H9 (cell line): ENCODE data around the gene DUSP2. TPM values are rescaled to one million over a fixed set of nuclear protein-coding genes. Genes with fewer than 3 reads are reported as not detected.

Experiments used
- DNase-seq: peaks from one replicate; pipeline ENCODE4 v3.0.0-alpha.2; 2017
- H2AFZ ChIP-seq: one replicate; pipeline ENCODE4 v1.6.1; 2013; ENCODE audit warnings: mild to moderate bottlenecking, low read length, control low read depth, moderate library complexity
- H2AK5ac ChIP-seq: 2 replicates; pipeline ENCODE4 v1.6.1; 2013; ENCODE audit warnings: low read length, control low read depth, mixed read lengths; ENCODE audit not compliant: insufficient read length
- H2BK120ac ChIP-seq: one replicate; pipeline ENCODE4 v1.6.1; 2013; ENCODE audit warnings: low read depth, mild to moderate bottlenecking, low read length, control low read depth, inconsistent platforms; ENCODE audit not compliant: poor library complexity, severe bottlenecking
- H2BK12ac ChIP-seq: 2 replicates; pipeline ENCODE4 v1.6.1; 2013; ENCODE audit warnings: low read length, control low read depth, mixed read lengths, low read depth; ENCODE audit not compliant: insufficient read length
- H2BK15ac ChIP-seq: 2 replicates; pipeline ENCODE4 v1.6.1; 2013; ENCODE audit warnings: low read depth, low read length, control low read depth
- H2BK20ac ChIP-seq: one replicate; pipeline ENCODE4 v1.6.1; 2013; ENCODE audit warnings: low read depth, mild to moderate bottlenecking, low read length, control low read depth, inconsistent platforms; ENCODE audit not compliant: poor library complexity, severe bottlenecking
- H2BK5ac ChIP-seq: 2 replicates; pipeline ENCODE4 v1.6.1; 2013; ENCODE audit warnings: low read length, control low read depth, mixed read lengths; ENCODE audit not compliant: insufficient read length
- H3K14ac ChIP-seq: 2 replicates; pipeline ENCODE4 v1.6.1; 2013; ENCODE audit warnings: low read length, control low read depth; ENCODE audit not compliant: insufficient read depth
- H3K18ac ChIP-seq: 2 replicates; pipeline ENCODE4 v1.6.1; 2013; ENCODE audit warnings: low read depth, mild to moderate bottlenecking, mixed read lengths, low read length, control low read depth; ENCODE audit not compliant: insufficient read length
- H3K23ac ChIP-seq: 2 replicates; pipeline ENCODE4 v1.6.1; 2013; ENCODE audit warnings: low read length, control low read depth, mixed read lengths, low read depth; ENCODE audit not compliant: insufficient read length
- H3K23me2 ChIP-seq: 2 replicates; pipeline ENCODE4 v1.6.1; 2013; ENCODE audit warnings: low read depth, mild to moderate bottlenecking, mixed read lengths, low read length, control low read depth; ENCODE audit not compliant: insufficient read length, poor library complexity, severe bottlenecking
- H3K27ac ChIP-seq: 2 replicates; pipeline ENCODE4 v1.5.1; 2013; ENCODE audit warnings: low read length, control low read depth, mixed read lengths, low read depth; ENCODE audit not compliant: insufficient read length
- H3K27me3 ChIP-seq: 2 replicates; pipeline ENCODE4 v1.6.1; 2013; ENCODE audit warnings: low read length, control low read depth, inconsistent platforms; ENCODE audit not compliant: insufficient read depth
- H3K4ac ChIP-seq: 2 replicates; pipeline ENCODE4 v1.6.1; 2013; ENCODE audit warnings: low read depth, mild to moderate bottlenecking, control low read depth, inconsistent platforms, low read length, moderate library complexity
- H3K4me1 ChIP-seq: 2 replicates; pipeline ENCODE4 v1.6.1; 2013; ENCODE audit warnings: low read length, control low read depth, inconsistent platforms; ENCODE audit not compliant: insufficient read depth
- H3K4me2 ChIP-seq: 2 replicates; pipeline ENCODE4 v1.6.1; 2013; ENCODE audit warnings: low read length, control low read depth, mixed read lengths; ENCODE audit not compliant: insufficient read length, insufficient read depth
- H3K56ac ChIP-seq: 2 replicates; pipeline ENCODE4 v1.6.1; 2013; ENCODE audit warnings: low read depth, mild to moderate bottlenecking, mixed read lengths, low read length, control low read depth; ENCODE audit not compliant: insufficient read length
- H3K79me1 ChIP-seq: 2 replicates; pipeline ENCODE4 v1.6.1; 2013; ENCODE audit warnings: low read depth, mild to moderate bottlenecking, moderate library complexity, low read length, control low read depth, inconsistent platforms; ENCODE audit not compliant: insufficient read depth, poor library complexity, severe bottlenecking
- H3K79me2 ChIP-seq: 2 replicates; pipeline ENCODE4 v1.6.1; 2013; ENCODE audit warnings: low read length, control low read depth, inconsistent platforms; ENCODE audit not compliant: insufficient read depth
- H3K9ac ChIP-seq: 2 replicates; pipeline ENCODE4 v1.6.1; 2013; ENCODE audit warnings: low read length, control low read depth, mixed read lengths; ENCODE audit not compliant: insufficient read length; ENCODE audit errors: extremely low read depth
- H3K9me3 ChIP-seq: one replicate; pipeline ENCODE4 v1.6.1; 2013; ENCODE audit warnings: low read depth, low read length, inconsistent platforms; ENCODE audit not compliant: control insufficient read depth
- H3T11ph ChIP-seq: one replicate; pipeline ENCODE4 v1.6.1; 2013; ENCODE audit warnings: mild to moderate bottlenecking, low read length, control low read depth, inconsistent platforms
- H4K20me1 ChIP-seq: one replicate; pipeline ENCODE4 v1.6.1; 2013; ENCODE audit not compliant: control insufficient read depth, insufficient read length, insufficient read depth
- H4K5ac ChIP-seq: 2 replicates; pipeline ENCODE4 v1.6.1; 2013; ENCODE audit warnings: low read depth, mild to moderate bottlenecking, mixed read lengths, low read length, control low read depth; ENCODE audit not compliant: insufficient read length
- H4K8ac ChIP-seq: replicated peaks from 2 replicates; pipeline ENCODE4 v1.6.1; 2013; ENCODE audit warnings: low read length, control low read depth, mixed read lengths, low read depth; ENCODE audit not compliant: insufficient read length
- H4K91ac ChIP-seq: 2 replicates; pipeline ENCODE4 v1.6.1; 2013; ENCODE audit warnings: low read depth, mild to moderate bottlenecking, moderate library complexity, mixed read lengths, low read length, control low read depth; ENCODE audit not compliant: insufficient read length
- H3K27ac Mint-ChIP-seq, 3 experiments: 2 replicates in 2 of 3; 3 replicates in 1 of 3; pipeline ENCODE4 v1.8.0; 2020 to 2021; ENCODE audit warnings: mixed read lengths in 3 of 3, mild to moderate bottlenecking in 1 of 3, moderate library complexity in 1 of 3
- H3K27me3 Mint-ChIP-seq: 2 replicates; pipeline ENCODE4 v1.8.0; 2021; ENCODE audit warnings: low read depth, mild to moderate bottlenecking, moderate library complexity, mixed read lengths
- H3K36me3 Mint-ChIP-seq, 3 experiments: 2 replicates in 2 of 3; 3 replicates in 1 of 3; pipeline ENCODE4 v1.8.0; 2020 to 2021; ENCODE audit warnings: low read depth in 3 of 3, mixed read lengths in 3 of 3; ENCODE audit not compliant: insufficient read depth in 1 of 3
- H3K4me1 Mint-ChIP-seq, 2 experiments: 2 replicates each; pipeline ENCODE4 v1.8.0; 2020; ENCODE audit warnings: mixed read lengths in 2 of 2
- H3K4me3 Mint-ChIP-seq, 2 experiments: 2 replicates in 1 of 2; 3 replicates in 1 of 2; pipeline ENCODE4 v1.8.0; 2020 to 2021; ENCODE audit warnings: mild to moderate bottlenecking in 2 of 2, mixed read lengths in 2 of 2, moderate library complexity in 1 of 2
- H3K9me3 Mint-ChIP-seq, 2 experiments: 2 replicates in 1 of 2; 3 replicates in 1 of 2; pipeline ENCODE4 v1.8.0; 2020; ENCODE audit warnings: mild to moderate bottlenecking in 2 of 2, mixed read lengths in 2 of 2, moderate library complexity in 1 of 2
- WGBS: extraction: QIAGEN DNeasy Blood & Tissue Kit; methylation state at CpG from one replicate; pipeline ENCODE4 v1.1.7; 2013; ENCODE audit warnings: missing lambda C conversion rate, low lambda C conversion rate, mixed read lengths; ENCODE audit not compliant: insufficient read length; ENCODE audit errors: extremely low coverage; 5-methylcytosine and 5-hydroxymethylcytosine counted together
- total RNA-seq: library from RNA; stranded (reverse); gene quantifications from 2 replicates; pipeline ENCODE4 v1.2.1, GENCODE V29; 2021
- TF ChIP-seq, protein P1 (sequence below): fragments of 200-600 bp; sonication (generic); conservative IDR thresholded peaks from 3 replicates; pipeline ENCODE4 v1.8.0; 2021; ENCODE audit warnings: antibody characterized with exemption, mild to moderate bottlenecking

Gene DUSP2
- total RNA-seq, 1 experiment from 2014 or later = 14.9 TPM

DNA sequence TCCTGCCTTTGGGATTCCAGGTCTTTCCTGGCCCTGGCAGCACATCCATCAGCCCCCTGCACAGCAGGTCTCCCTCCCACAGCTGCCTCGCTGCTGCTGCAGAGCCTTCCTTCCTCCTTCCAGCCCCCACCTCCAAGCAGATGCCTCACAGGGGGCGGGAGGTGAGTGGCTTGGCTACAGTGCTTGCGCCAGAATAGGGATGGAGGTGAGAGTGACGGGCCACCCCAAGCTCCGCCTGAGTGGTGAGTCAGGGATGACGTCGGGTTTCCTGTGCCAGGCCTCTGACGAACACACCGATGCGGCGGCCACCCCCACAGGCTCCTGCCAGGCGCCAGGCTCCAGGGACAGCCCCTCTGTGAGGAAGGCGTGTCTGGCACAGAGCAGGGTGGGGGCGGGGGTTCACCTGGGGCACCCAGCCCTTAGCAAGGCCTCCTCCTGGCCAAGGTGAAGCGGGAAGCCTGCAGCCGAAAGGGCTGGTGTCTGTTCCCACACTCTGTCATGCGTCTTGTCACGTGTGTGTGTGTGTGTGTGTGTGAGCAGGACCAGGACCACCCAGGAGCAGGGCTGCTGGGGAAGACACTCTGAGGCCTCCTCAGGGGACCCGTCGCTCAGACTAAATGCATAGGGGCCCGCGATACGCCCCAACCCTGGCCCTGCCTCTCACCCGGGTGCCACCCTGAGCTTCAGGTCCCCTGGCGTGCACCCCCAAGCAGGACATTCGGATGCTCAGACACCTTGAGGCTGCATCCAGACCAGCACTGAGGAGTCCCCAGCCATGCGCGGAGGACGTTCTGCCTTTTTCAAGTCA lies 3.4 kb upstream of the DUSP2 start:
- no peak overlapping the region for H2BK15ac ChIP-seq
- H3T11ph ChIP-seq = no peak overlapping the region
- H4K8ac ChIP-seq = no peak overlapping the region
- Mint-ChIP-seq H3K4me3 (peak overlapping the region; percentile 32 to 36; a peak in 2 of 5 replicates), H3K36me3 (peaks cover 0 to 10% (median 3%) of the 10 kb centered on the region in 3 experiments; a peak in 3 of 7 replicates), H3K27me3 (peaks cover 36% of the 10 kb centered on the region), H3K27ac (peak overlapping the region in 2 of 3 experiments; percentile 61 to 62; a peak in 3 of 7 replicates), H3K9me3 (0 out of 5 replicates have a peak, but pooled peaks cover 0 to 3% of the 10 kb centered on the region in 2 experiments), H3K4me1 (peaks cover 34 to 63% of the 10 kb centered on the region in 2 experiments)
- H3K27me3 ChIP-seq = no peaks in the 10 kb centered on the region; the same call in 1 of the 2 replicates
- H3K4ac ChIP-seq = no peak overlapping the region
- H3K79me1 ChIP-seq = no peaks in the 10 kb centered on the region
- H3K4me1 ChIP-seq = no peaks in the 10 kb centered on the region; the same call in 1 of the 2 replicates
- H2BK120ac ChIP-seq = no peak overlapping the region
- WGBS = no CpG with 5 or more reads among the region's 29 CpGs
- no peak overlapping the region for H2BK20ac ChIP-seq
- H2AFZ ChIP-seq = no peak overlapping the region
- H3K23me2 ChIP-seq = peaks cover 6% of the 10 kb centered on the region
- H3K79me2 ChIP-seq = no peaks in the 10 kb centered on the region
- no peak overlapping the region for H3K9ac ChIP-seq
- no peak overlapping the region for H4K5ac ChIP-seq
- H3K56ac ChIP-seq = no peak overlapping the region
- no peak overlapping the region for H3K27ac ChIP-seq
- H4K91ac ChIP-seq = no peak overlapping the region
- H2BK12ac ChIP-seq = no peak overlapping the region
- TF ChIP-seq, protein P1, sequence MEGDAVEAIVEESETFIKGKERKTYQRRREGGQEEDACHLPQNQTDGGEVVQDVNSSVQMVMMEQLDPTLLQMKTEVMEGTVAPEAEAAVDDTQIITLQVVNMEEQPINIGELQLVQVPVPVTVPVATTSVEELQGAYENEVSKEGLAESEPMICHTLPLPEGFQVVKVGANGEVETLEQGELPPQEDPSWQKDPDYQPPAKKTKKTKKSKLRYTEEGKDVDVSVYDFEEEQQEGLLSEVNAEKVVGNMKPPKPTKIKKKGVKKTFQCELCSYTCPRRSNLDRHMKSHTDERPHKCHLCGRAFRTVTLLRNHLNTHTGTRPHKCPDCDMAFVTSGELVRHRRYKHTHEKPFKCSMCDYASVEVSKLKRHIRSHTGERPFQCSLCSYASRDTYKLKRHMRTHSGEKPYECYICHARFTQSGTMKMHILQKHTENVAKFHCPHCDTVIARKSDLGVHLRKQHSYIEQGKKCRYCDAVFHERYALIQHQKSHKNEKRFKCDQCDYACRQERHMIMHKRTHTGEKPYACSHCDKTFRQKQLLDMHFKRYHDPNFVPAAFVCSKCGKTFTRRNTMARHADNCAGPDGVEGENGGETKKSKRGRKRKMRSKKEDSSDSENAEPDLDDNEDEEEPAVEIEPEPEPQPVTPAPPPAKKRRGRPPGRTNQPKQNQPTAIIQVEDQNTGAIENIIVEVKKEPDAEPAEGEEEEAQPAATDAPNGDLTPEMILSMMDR = no peak
- no peak overlapping the region for H2AK5ac ChIP-seq
- H3K9me3 ChIP-seq = no peaks in the 10 kb centered on the region
- no peak overlapping the region for H3K23ac ChIP-seq
- no peaks in the 10 kb centered on the region for H4K20me1 ChIP-seq
- H3K4me2 ChIP-seq = peak overlapping the region; percentile 9
- DNase-seq = peak; percentile 97
- H3K18ac ChIP-seq = peak overlapping the region; percentile 18
- H3K14ac ChIP-seq = peak overlapping the region; percentile 77; the same call in 1 of the 2 replicates
- H2BK5ac ChIP-seq = no peak overlapping the region
